Measurements from ENCODE around the gene CDK14. TPM values are rescaled to one million over a fixed set of nuclear protein-coding genes. Genes with fewer than 3 reads are reported as not detected.

The CDK14 gene
- total RNA-seq, 4 donors from 2014 or later, result 3.3 to 61.6 (median 38.7) TPM

- no peaks in the 10 kb centered on the region for H3K4me1 ChIP-seq
- intact Hi-C loops (cut with DNase I; ENCODE audit: low total_unique reads), result no loop called here
- H3K36me3 ChIP-seq, result no peaks in the 10 kb centered on the region
- no peak overlapping the region for H3K4me3 ChIP-seq
- H3K27ac ChIP-seq, result no peak overlapping the region
- no peak for TF ChIP-seq CTCF (IDR thresholded peaks at IDR 0.05)
- TF ChIP-seq POLR2A (IDR thresholded peaks at IDR 0.05), result no peak
- DNase-seq, result peak; percentile 25 to 29
- no peaks in the 10 kb centered on the region for H3K9me3 ChIP-seq
- no peaks in the 10 kb centered on the region for H3K27me3 ChIP-seq
Observed at GRCh38 chr7:90709501-90710465, 113.7 kb downstream of the CDK14 start.

GRCh38 chr7:90710466-90710850 is 114.3 kb downstream of the CDK14 start:
- Histone ChIP-seq H3K27ac (no peak overlapping the region), H3K9me3 (no peaks in the 10 kb centered on the region), H3K27me3 (no peaks in the 10 kb centered on the region), H3K4me3 (no peak overlapping the region), H3K4me1 (no peaks in the 10 kb centered on the region), H3K36me3 (no peaks in the 10 kb centered on the region)
- no peak for TF ChIP-seq CTCF (IDR thresholded peaks at IDR 0.05)
- intact Hi-C loops (cut with DNase I; ENCODE audit: low total_unique reads), result no loop called here
- no peak for DNase-seq

- Histone ChIP-seq H3K36me3 (no peaks in the 10 kb centered on the region), H3K4me1 (no peaks in the 10 kb centered on the region), H3K27me3 (no peaks in the 10 kb centered on the region), H3K9me3 (no peaks in the 10 kb centered on the region), H3K4me3 (no peak overlapping the region), H3K27ac (no peak overlapping the region)
- intact Hi-C loops (cut with DNase I; ENCODE audit: low total_unique reads), result no loop called here
- no peak for DNase-seq
- TF ChIP-seq POLR2A (IDR thresholded peaks at IDR 0.05), result no peak
- no peak for TF ChIP-seq CTCF (IDR thresholded peaks at IDR 0.05)
Observed at GRCh38 chr7:90713628-90714027, 117.5 kb downstream of the CDK14 start.

- Histone ChIP-seq H3K27ac (no peak overlapping the region), H3K27me3 (no peaks in the 10 kb centered on the region), H3K4me1 (no peaks in the 10 kb centered on the region), H3K9me3 (no peaks in the 10 kb centered on the region), H3K4me3 (no peak overlapping the region), H3K36me3 (no peaks in the 10 kb centered on the region)
- no peak for DNase-seq
- intact Hi-C loops (cut with DNase I; ENCODE audit: low total_unique reads), result no loop called here
- TF ChIP-seq CTCF (IDR thresholded peaks at IDR 0.05) (no peak), POLR2A (IDR thresholded peaks at IDR 0.05) (no peak)
Observed at GRCh38 chr7:90715067-90715466, 118.9 kb downstream of the CDK14 start.

- no peak overlapping the region for H3K27ac ChIP-seq
Observed at GRCh38 chr7:90717296-90718060, 121.4 kb downstream of the CDK14 start.

More at GRCh38 chr7:90717296-90718060, 121.4 kb downstream of the CDK14 start:
- no peak for TF ChIP-seq CTCF (IDR thresholded peaks at IDR 0.05)
- TF ChIP-seq POLR2A (IDR thresholded peaks at IDR 0.05), result no peak
- Histone ChIP-seq H3K9me3 (no peaks in the 10 kb centered on the region), H3K36me3 (no peaks in the 10 kb centered on the region), H3K4me3 (no peak overlapping the region), H3K27me3 (no peaks in the 10 kb centered on the region), H3K4me1 (no peaks in the 10 kb centered on the region)
- no peak for DNase-seq
- intact Hi-C loops (cut with DNase I; ENCODE audit: low total_unique reads), result no loop called here
